Measurements from ENCODE around the gene SLC39A9. TPM values are rescaled to one million over a fixed set of nuclear protein-coding genes. Genes with fewer than 3 reads are reported as not detected.
"Not testable (repeated sequence)": the region's sequence is repeated elsewhere in the genome, so short reads cannot be mapped to it uniquely, and the experiment has no call there.

SLC39A9 gene
- total RNA-seq, 2 donors from 2014 or later, result 44.3 to 58.8 TPM

- TF ChIP-seq CTCF (IDR thresholded peaks at IDR 0.05), result no peak
- H3K4me1 ChIP-seq (ENCODE audit: control insufficient read depth in 1 of 2, low read depth in 2 of 2), result no peaks in the 10 kb centered on the region
- DNase-seq (ENCODE audit: low spot score) (no peak), ATAC-seq (ENCODE audit: insufficient number of reproducible peaks, low FRiP score, low read depth) (no peak)
- no peak overlapping the region for H3K27ac ChIP-seq
- H3K36me3 ChIP-seq, result no peaks in the 10 kb centered on the region
- no peaks in the 10 kb centered on the region for H3K27me3 ChIP-seq (replicated peaks; ENCODE audit: insufficient read depth)
- no peak overlapping the region for H3K4me3 ChIP-seq
- no peaks in the 10 kb centered on the region for H3K9me3 ChIP-seq
Measured at GRCh38 chr14:69473260-69473659, 74.8 kb downstream of the SLC39A9 start.

DNA sequence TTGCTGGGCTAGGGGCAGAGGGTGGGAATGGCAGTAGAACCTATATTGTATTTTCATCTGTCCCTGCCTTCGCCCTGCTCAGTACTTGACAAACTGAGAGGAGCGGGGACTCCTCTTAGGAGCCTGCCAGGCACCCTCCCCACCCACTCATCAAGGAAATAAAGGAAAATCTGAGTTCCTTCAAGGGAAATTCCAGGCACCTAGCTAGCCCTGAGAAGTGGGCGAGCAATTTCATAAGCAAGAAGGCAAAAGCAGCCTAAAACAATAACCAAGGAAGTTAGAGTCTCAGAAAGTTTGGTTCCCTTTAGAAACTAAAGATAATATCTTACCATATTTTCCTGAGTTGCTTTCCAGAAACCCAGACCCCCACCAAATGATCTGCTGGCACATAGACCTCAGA is 75.5 kb downstream of the SLC39A9 start:
- DNase-seq (ENCODE audit: low spot score), result no peak

DNA sequence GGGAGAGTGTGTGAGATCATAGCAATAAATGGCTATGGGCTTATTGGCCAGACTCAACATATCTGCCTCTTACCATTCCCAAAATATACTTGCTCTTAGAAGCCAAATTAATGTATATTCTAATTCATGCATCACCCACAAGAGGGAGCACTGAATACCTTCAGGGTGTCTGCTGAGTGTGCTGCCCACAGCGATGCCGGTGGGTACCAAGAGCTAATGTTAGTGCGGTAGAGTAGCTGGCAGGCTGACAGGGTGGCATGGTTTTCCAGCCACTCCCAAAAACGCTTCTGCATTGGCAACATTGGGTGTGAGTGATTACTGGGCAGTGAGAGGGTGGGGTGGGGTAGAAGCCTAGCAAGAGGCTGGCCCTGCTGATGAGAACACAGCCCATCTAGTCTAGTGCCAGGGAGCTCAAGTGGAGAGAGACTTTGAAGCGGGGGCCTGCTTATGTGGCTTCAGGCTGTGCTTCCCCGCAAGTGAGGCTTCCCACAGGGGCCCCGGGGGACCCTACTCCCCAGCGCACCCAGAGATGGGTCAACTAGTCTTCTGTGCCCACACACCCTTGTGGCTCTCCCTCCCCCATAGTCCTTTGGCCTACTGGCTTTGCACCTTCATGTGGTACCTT is 76.8 kb downstream of the SLC39A9 start:
- no peaks in the 10 kb centered on the region for H3K4me1 ChIP-seq (ENCODE audit: control insufficient read depth in 1 of 2, low read depth in 2 of 2)
- DNase-seq (ENCODE audit: low spot score), result no peak
- H3K9me3 ChIP-seq, result no peaks in the 10 kb centered on the region
- no peak overlapping the region for H3K4me3 ChIP-seq
- no peaks in the 10 kb centered on the region for H3K36me3 ChIP-seq
- no peak for ATAC-seq (ENCODE audit: insufficient number of reproducible peaks, low FRiP score, low read depth)
- TF ChIP-seq CTCF (IDR thresholded peaks at IDR 0.05), result no peak
- H3K27me3 ChIP-seq (replicated peaks; ENCODE audit: insufficient read depth), result no peaks in the 10 kb centered on the region
- no peak overlapping the region for H3K27ac ChIP-seq

More for the DNA sequence above, 75.5 kb downstream of the SLC39A9 start:
- TF ChIP-seq CTCF (IDR thresholded peaks at IDR 0.05), result no peak
- Histone ChIP-seq H3K4me3 (no peak overlapping the region), H3K9me3 (no peaks in the 10 kb centered on the region), H3K4me1 (ENCODE audit: control insufficient read depth in 1 of 2, low read depth in 2 of 2) (no peaks in the 10 kb centered on the region), H3K27me3 (replicated peaks; ENCODE audit: insufficient read depth) (no peaks in the 10 kb centered on the region), H3K36me3 (no peaks in the 10 kb centered on the region), H3K27ac (no peak overlapping the region)
- ATAC-seq (ENCODE audit: insufficient number of reproducible peaks, low FRiP score, low read depth), result no peak

- H3K36me3 ChIP-seq; H3K27me3 ChIP-seq (replicated peaks; ENCODE audit: insufficient read depth); H3K27ac ChIP-seq; ATAC-seq (ENCODE audit: insufficient number of reproducible peaks, low FRiP score, low read depth); H3K4me3 ChIP-seq; DNase-seq (ENCODE audit: low spot score); H3K4me1 ChIP-seq (ENCODE audit: control insufficient read depth in 1 of 2, low read depth in 2 of 2); H3K9me3 ChIP-seq: not testable (repeated sequence)
Measured at GRCh38 chr14:69476824-69477450, 78.4 kb downstream of the SLC39A9 start.

- H3K27ac ChIP-seq; H3K4me3 ChIP-seq; H3K4me1 ChIP-seq (ENCODE audit: control insufficient read depth in 1 of 2, low read depth in 2 of 2); ATAC-seq (ENCODE audit: insufficient number of reproducible peaks, low FRiP score, low read depth); H3K36me3 ChIP-seq; H3K27me3 ChIP-seq (replicated peaks; ENCODE audit: insufficient read depth); H3K9me3 ChIP-seq; DNase-seq (ENCODE audit: low spot score): not testable (repeated sequence)
Measured at GRCh38 chr14:69478055-69478454, 79.6 kb downstream of the SLC39A9 start.

DNA sequence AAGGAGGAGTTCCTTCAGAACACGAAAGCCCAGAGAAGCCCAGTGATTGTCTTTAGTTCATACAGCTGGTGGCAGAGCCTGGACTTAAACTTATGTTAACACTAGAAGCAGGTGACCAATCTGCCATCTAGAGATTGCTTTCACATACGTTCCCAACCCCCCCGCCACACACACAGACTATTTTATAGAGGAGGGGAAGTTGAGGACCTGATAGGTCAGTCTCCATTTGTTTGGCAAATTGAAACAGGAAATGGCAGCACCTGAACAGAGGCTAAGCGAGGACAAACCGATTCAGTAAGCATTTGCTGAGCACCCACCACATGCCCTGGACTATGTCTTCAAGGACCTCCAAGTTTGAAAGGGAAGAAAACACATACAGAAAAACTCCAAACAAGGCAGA is 81.2 kb downstream of the SLC39A9 start:
- H3K9me3 ChIP-seq, result no peaks in the 10 kb centered on the region

More for the DNA sequence above, 81.2 kb downstream of the SLC39A9 start:
- Histone ChIP-seq H3K27ac (no peak overlapping the region), H3K4me3 (no peak overlapping the region), H3K27me3 (replicated peaks; ENCODE audit: insufficient read depth) (peaks cover 1% of the 10 kb centered on the region), H3K36me3 (no peaks in the 10 kb centered on the region), H3K4me1 (ENCODE audit: control insufficient read depth in 1 of 2, low read depth in 2 of 2) (peaks cover 12 to 13% of the 10 kb centered on the region in 2 donors)
- DNase-seq (ENCODE audit: low spot score), result no peak
- no peak for ATAC-seq (ENCODE audit: insufficient number of reproducible peaks, low FRiP score, low read depth)
- no peak for TF ChIP-seq CTCF (IDR thresholded peaks at IDR 0.05)
